ENCODE measurements around the gene ANKRD36B. TPM values are rescaled to one million over a fixed set of nuclear protein-coding genes. Genes with fewer than 3 reads are reported as not detected.
"Not testable (repeated sequence)": the region's sequence is repeated elsewhere in the genome, so short reads cannot be mapped to it uniquely, and the experiment has no call there.

The ANKRD36B gene
- total RNA-seq, 1 donor from 2014 or later, result 260 TPM

DNA sequence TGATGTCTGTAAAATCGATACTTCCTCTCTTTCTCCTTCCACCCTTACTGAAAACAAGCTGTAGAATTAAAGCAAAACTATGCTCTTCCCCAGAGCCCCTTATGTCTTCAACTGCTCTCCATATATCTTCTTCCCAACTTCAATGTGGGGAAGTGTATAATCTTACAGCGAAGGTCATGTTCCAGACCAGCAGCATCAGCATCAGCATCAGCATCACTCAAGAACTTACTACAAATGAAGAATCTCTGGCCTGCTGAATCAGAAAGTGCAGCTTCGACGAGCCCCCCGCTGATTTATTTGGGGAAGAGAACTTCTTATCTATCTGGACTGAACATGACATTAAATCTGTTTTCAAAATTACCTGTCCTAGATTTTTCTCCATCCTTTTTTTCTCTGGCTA lies 40.6 kb downstream of the ANKRD36B start:
- not testable (repeated sequence) for DNase-seq

DNA sequence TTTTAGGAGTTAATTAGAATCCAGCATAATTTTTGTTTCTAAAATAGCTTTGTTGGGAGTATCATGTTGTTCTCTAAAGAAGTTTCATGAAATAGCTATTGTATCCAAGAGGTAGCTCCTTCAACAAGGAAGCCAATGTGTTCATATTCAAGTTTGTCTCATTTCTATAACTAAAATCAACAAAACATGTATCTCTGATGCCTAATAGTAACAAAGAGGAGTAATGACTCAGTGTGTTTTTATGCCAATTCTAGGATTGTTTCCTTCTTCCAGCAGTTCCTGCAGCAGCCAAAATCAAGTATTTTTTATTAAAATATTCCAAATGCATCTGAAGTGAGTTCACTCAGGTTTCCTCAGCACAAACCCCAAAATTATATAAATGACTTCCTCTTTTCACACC lies 41.1 kb downstream of the ANKRD36B start:
- not testable (repeated sequence) for DNase-seq

DNA sequence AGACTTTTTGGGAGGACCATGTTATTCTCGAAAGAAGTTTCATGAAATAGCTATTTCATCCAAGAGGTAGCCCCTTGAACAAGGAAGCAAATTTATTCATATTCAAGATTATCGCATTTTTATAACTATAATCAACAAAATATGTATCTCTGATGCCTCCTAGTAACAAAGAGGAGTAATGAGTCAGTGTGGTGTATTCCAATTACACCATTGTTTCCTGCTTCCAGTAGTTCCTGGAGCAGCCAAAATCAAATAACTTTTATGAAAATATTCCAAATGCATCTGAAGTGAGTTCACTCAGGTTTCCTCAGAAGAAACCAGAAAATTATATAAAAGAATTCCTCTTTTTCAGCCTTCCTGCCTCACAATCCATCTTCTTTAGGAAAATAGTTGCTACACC lies 43.0 kb downstream of the ANKRD36B start:
- no peak for DNase-seq

DNA sequence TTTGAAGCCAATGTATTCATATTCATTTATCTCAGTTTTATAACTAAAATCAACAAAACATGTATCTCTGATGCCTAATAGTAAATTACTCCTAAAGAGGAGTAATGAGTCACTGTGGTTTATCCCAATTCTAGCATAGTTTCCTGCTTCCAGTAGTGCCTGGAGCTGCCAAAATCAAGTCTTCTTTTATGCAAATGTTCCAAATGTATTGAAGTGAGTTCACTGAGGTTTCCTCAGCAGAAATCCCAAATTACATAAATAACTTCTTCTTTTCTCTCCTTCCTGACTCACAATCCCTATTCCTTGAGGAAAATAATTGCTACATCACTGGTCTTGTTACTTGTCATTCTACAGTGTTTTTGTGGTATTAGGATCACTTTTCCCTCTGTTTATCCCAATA lies 44.8 kb downstream of the ANKRD36B start:
- DNase-seq, result not testable (repeated sequence)

DNA sequence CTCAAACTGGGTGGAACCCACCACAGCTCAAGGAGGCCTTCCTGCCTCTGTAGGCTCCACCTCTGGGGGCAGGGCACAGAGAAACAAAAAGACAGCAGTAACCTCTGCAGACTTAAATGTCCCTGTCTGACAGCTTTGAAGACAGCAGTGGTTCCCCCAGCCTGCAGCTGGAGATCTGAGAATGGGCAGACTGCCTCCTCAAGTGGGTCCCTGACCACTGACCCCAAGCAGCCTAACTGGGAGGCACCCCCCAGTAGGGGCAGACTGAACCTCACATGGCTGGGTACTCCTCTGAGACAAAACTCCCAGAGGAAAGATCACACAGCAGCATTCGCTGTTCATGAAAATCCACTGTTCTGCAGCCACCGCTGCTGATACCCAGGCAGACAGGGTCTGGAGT lies 63.8 kb downstream of the ANKRD36B start:
- DNase-seq, result not testable (repeated sequence)

DNA sequence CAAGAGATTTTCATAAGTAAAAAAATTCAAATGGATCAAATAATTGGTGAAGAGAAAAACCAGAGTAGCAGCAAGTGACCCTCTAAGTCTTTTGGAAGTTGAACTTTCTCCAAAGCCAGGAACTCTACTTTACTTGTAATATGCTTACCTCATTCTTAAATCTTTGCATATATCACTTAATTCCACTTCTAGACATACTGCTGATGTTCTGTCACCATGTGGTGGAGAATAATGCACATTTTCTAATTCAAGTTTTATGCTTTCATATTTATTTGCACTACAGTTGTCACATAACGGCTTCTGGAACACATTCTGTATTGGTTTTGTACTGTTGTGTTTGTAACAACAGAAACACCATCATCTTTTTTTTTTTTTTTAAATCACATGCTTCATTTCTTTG lies 65.9 kb downstream of the ANKRD36B start:
- DNase-seq, result not testable (repeated sequence)

DNA sequence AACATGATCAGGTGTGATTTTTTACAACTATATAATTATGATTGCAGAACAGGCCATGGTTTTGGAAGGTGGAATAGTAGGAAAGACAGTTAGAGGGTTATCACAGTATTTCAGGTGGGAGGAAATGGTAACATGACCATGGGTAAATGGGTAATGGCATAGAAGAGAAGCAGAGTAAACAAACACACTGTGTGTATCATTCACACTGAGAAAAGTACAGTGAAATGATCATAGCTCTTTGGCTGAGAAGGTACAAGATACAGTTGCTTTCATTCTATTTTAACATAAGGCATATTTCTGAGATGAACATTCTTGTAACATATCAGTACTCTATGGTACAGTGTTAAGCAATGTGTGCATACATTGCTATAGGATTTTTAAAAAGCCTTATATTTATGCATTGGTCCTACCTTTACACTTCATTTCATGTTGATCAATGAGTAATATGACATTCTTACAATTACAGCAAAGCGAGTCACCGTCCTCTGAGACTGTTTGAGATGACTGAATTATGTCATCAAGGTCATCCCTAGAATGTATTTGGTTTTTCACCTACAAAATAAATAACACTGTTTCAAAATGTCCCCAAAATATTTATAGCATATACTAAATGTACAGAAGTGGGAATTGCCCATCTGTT lies 66.6 kb downstream of the ANKRD36B start:
- not testable (repeated sequence) for DNase-seq

DNA sequence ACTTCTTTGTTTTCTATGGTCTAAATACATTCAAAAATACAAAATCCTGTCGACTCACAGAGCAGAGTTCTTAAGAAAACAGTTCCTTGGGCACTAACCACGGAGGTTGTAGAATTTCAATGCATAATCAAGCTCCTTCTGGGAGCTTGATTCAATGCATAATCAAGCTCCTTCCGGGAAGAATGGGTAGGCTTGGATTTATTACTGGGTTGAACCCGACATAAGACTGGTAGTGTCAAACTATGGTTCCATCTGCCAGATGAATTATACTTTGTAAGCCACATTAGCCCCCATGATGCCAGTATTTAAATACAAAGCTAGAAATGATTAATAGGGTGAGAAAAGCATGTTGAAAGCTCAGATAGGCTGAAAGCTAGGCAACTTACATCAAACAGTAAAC lies 94.0 kb downstream of the ANKRD36B start:
- DNase-seq, result not testable (repeated sequence)

DNA sequence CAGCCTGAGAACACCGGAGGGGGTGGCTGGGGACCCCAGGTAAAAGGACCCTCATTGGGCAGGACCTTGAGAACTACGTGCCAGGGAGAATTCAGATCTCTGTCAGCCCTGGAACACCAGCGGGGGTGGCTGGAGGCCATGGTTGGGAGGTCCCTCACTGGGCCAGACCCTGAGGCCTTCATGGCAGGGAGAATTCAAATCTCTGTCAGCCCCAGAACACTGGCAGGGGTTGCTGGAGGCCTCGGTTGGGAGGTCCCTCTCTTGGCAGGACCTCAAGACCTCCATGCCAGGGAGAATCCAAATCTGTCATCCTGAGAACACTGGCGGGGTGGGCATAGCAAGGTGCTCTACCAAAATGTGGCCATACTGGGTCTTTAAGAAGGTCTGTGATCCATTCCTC lies 99.5 kb downstream of the ANKRD36B start:
- DNase-seq, result not testable (repeated sequence)

Other genes starting within 250 kb of the ANKRD36B start
- gene COX5B, start 56.2 kb upstream of the ANKRD36B start, total RNA-seq, result 175 TPM
- 27.1 TPM for gene ACTR1B, start 74.2 kb upstream of the ANKRD36B start, total RNA-seq
- gene C2orf92, start 79.8 kb upstream of the ANKRD36B start, total RNA-seq, result 3.6 TPM
- gene ZAP70, start 123.7 kb upstream of the ANKRD36B start, total RNA-seq, result 1.1 TPM

All from occipital lobe (tissue), 2 donors.